Stimulated activated CD4-positive, alpha-beta T cell treated with anti-CD3 and anti-CD28 coated beads, Interleukin-4, amount 100 ng/mL, for 24 hours (primary cell): ENCODE measurements around the gene NINL.

Experiments used
- DNase-seq: peaks from one replicate; pipeline ENCODE4 v3.0.0-alpha.2; 2020

The NINL gene

DNA sequence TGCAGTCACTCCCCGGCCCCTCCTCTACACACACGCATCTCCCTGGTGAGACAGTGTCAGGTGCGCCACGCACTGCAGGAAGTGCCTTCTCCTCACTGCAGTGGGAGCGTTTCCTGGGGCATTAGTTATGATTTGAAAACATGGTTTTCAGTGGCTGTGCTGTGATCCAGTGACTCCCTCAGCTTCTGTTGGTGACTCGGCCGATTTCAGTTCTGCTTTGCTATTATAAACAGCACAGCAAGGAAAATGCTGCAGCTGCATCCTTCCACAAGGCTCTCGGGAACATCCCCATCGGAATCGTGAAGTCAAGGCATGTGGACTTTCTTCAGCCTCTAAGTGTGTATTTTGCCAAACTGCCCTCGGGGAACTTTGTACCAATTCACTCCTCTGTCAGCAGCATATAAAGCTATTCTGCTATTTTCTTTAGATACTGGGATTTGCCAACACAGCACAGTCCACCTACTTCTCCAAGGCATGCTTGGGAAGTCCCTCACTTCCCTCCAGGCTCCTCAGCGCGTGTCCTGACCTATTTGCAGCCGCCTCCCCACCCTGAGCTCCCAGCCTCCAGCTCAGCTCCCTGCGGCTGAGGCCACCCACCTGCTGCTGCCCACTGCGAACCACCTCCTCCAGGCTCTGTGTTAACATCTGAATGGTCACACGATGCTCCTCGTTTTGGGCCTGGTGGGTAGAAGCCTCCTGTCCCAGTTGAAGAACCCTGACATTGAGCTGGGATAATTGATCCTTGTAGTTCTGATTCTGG, 123.4 kb downstream of the NINL start:
- DNase-seq: no peak

DNA sequence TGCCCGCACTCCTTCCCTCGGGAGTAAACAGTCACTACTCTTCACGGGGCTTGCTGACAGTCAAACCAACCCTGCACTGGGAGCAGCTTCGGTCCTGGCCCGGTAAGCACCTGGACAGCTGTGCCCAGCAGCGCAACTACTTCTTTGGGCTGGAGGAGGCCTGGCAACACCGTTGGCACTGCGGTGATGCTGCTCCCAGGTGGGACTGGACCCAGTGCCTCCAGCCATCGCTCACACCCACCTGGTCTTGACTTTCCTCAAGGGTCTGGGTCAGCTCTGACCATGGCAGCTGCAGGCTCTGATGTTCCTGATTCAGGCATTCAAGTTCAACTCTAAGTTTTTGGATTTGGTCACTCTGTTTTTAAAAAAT, 124.1 kb downstream of the NINL start:
- no peak for DNase-seq

DNA sequence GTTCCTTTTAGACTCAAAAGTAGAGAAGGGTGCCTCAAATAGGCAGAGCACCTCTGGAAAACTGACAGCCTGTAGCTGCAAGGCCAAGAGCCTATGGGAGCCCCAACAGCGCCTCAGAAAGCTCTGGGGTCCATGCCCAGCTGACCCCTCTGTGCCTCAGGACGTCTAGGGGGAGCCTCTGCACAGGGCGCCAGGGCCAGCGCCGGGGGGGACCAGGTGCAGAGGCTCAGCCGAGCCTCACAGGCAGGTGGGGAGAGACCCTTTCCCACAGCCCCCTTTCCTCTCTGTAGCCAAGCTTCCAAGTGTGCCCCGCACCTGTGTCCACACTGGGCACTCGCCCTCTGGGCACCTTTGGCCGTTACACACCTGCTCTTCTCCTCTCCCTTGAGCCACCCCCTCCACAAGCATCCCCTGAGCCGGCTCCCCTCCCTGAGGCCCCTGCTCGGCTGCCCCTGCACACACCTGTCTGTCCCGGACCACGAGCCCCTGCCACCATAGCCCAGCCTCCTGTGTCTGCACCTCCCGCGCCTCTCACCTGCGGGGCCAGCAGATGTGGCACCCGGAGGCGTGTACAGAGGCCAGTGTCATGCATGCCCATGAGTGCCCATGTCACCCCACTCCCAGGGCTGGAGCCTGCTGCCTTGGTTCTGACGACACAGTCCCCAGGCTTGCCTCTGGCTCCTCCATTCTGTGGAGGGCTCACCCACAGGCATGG, 124.6 kb downstream of the NINL start:
- DNase-seq: no peak

DNA sequence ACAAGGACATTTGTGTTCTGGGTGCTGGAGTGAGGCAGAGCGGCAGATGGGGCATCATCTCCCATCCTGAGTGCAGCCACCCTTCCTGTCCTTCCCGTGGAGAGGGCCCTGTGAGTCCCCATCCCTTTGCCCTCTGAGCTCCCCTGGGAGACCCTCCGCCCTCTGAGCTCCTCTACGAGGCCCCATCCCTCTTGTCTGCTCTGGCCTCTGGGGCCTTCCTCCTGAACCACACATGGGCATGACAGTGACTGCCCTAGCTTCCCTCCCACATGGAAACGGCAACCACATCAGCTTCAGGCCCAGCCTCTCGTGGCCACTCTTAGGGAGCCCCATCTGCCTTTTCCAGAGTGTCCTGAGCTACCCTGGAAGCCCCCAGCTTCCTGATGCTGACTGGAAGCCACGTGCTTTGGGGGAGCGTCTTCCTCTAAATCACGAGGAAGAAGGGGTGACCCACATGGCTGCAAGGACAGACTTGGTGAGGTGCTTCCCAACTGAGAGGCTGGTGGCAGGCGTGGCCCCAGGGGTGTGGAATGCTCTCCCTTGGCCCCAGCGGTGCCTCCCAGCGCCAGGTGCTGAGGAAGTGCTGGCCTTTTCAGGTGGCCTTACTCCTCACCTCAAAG, 125.3 kb downstream of the NINL start:
- DNase-seq: no peak

DNA sequence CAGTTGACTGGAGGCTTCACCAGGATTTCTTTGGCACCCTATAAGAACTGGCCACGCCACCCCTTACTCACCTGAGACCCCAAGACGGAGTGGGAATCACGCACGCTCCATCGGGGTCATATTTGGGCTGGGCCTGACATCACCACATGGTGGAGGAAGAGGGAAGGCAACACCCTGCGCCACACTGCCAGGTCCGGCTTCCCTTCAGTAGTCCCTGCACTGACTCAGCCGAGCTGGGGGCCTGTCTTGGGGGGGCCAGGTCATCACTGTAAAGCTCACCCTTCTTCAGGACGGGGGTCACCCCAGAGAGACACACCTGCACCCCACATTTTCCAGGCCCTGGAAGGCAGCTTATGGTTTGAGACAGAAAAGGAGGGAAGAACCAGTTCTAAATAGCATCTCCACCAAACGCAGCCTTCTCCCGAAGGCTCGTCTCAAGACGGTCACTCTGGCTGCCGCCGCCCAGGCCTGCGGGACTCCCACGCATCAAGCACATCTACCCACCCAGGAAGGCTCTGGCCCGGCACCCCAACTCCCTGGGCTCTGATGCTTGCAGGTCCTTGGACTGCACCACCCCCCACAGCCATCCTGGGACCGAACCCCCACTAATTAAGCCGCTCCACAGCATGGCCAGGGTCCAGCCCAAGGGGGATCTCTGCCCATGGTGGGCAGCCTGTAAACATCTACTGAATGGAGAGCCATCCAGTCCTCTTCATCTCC, 126.1 kb downstream of the NINL start:
- no peak for DNase-seq

DNA sequence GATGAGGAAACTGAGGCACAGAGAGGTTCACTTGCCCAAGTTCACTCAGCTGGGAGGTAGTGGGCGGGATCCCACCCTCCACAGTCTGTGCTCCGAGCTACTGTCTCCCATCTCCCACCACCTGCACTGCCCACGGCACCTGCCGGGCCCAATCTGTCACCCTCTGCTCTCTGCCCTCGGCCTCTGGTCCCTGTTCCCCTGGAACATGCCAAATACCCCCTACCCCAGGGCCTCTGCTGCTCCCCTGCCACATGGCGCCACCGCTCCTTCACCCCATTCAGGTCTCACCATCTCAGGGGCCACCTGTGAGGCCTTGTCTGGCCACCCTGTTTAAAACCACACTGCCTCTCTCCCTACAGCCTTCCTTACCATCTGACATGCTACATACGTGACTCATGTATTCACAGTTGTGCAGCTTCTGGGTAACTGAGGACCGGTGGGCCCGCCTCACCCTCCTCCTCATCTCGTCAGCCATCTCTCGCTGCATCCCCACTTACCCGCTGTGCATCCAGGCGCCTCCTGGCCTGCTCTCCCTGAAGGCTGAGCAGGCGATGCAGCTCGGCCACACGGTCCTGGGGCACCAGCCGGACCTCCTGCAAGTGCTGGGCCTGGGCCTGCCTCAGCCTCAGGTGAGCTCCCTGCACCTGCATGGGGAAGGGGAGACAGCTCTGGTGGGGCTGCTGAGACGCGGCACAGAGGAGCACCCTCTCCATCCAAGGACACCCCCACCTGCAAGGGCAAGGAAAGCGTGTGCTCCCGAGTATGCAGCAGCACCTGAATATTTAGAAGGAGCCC, 127.2 kb downstream of the NINL start:
- DNase-seq: no peak

DNA sequence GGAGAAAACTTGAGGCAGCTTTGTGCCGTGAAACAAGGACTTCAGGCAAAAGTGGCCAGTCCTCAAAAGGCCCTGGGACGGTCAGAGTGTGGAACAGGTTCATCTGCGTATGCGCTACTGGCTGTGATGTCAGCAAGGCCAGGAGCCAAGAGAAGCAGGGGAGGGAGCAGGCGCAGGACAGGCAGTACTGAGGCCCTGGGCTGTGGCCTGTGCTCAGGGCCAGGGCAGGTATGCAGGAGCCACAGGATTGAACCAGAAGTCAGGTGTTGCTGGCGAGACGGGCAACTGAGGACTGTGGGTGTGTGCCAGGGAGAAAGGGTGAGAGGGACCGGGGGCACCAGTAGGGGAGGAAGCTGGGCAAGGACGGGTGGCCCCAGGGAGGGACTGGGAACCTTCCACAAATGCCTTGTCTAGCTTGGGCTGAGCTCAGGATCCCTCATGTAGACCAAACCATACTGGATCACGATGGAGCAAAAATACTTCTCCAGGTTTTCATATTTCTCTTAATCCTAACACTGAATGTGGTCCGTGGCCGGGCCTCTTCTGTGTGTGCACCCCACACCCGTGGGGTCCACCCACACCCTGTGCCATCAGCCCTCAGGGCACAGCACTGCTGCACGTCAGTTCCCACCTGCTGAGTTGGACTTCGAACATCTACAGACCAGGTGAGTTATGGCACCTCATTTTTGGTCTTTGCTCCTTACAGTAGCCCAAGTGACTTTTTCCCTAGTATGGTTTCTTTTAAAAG, 131.0 kb downstream of the NINL start:
- no peak for DNase-seq

DNA sequence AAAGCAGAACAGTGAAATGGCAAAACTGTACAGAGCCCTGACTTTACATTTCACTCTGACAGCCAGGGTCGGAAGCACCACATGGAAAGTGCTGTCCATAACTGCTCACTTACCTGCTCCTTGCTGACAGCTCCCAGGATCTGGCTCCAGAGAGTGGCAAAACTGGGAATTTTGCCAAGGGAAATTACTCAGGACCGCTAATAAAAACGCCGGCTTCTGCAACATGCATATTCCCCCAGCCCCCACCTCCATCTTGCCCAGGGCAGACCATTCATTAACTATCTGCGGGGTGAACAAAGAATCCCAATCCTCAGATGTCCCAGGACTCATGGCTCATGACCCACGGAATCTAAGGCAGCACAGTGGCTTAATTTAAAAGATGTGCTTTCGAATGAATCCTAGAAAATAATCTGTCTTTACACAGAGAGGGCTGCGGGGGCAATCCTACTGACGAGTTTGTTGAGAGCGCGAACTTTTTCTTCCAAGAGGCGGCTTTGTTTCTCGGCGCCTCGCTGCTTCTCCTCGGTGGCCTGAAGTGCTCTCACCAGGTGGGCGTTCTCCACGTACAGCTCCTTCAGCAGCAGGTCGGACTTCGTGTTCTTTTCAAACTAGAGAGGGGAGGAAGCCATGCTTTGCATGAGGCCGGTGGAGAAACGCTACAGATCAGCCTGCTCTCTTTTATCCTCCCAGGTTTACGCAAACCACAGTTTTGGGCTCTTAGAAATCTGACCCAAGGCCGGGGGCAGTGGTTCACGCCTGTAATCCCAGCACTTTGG, 132.1 kb downstream of the NINL start:
- DNase-seq: no peak

DNA sequence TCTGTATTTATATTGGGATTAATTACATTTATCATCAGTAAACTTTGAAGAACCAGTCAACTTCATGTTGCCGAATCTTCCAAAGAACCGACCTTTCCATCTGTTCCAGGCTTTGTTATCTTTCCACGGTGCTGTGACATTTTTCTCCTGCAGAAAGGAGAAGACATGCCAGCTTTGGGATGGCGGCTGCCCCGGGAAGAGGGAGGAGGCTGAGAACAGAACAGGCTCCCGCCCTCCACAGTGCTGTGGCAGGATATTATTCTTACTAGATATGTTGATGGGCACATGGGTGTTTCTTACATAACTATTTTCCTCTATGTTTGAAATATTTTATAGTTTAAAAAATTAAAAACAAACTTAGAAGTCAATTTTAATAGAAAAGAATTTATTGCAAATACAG, 133.0 kb downstream of the NINL start:
- no peak for DNase-seq

DNA sequence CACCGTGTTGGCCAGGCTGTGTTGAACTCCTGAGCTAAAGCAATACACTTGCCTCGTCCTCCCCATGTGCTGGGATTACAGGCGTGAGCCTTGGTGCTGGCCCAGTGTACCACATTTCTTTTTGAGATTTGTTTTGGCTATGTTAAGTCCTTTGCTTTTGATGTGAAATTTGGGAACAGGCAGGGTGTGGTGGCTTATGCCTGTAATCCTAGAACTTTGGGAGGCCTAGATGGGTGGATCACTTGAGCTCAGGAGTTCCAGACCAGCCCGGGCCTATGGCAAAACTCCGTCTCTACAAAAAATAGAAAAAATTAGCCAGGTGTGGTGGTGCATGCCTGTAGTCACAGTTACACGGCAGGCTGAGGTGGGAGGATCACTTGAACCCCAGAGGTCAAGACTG, 137.7 kb downstream of the NINL start:
- no peak for DNase-seq

DNA sequence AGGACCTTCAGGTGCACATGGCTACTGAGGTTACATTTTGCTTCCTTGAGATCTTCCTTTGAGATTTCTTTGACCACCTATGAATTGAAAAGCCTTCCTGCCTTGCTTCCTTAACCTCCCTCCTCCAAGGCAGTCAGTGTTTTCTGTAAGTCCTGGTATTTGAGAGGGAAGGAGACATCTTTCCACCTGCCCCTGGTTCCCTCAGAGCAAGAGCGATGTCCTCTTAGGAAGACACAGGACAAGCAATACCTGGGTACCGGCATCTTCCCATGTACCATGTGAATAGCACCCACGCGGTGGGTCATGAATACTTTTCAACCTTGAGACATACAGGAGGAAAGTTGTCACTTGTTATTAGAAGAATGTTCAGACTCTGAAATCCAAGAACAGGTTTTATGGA, 140.8 kb downstream of the NINL start:
- no peak for DNase-seq

DNA sequence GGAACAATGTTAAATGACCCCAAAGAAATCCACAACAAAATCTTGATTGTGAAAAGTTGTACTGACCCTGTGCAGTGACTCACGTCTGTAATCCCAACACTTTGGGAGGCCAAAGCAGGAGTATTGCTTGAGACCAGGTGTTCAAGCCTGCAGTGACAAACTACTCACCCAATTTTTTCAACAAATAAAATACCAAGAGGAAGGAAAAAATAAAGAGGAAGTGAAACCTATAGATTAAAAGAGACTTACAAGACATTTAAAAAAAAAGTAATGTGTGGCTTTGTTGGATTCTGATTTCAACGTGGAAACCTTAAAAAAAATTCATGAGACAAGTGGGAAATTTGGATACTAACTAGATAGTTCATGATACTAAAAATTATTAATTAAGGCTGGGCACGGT, 146.0 kb downstream of the NINL start:
- no peak for DNase-seq

DNA sequence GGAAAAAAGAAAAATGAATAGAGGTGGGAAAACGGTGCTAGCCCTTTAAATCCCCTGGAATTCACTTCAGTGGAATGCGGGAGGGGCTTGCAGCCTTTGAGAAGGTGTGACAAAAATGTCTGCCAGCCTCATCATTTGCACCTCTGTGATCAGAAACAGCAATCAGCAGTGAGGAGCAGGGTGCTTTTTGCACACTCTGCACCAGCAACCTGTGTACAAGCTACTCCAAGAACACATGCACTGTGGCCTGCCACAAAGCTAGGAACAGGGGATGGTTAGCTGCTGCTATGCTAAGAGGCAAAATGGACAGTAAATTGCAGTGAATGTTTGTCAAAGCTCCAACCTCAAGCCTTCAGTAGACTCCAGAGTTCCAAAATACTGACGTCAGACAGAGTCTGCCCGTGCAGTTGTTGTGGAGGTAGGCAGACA, 148.2 kb downstream of the NINL start:
- DNase-seq: no peak

DNA sequence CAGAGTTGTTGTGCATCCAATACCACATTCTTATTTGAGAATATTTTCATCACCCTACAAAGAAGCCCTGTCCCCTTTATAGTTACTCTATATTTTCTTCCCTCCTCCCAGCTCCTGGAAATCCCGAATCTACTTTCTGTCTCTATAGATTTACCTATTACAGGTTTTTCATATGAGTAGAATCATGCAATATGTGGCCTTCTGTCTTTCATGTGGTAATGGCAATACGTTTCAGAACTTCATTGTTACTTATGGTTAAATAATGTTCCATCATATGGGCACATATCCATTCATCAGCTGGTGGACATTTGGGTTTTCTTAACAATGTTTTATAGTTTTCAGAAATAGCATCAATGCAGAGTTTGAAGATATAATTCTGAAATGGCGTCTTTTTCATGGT, 160.8 kb downstream of the NINL start:
- DNase-seq: no peak

DNA sequence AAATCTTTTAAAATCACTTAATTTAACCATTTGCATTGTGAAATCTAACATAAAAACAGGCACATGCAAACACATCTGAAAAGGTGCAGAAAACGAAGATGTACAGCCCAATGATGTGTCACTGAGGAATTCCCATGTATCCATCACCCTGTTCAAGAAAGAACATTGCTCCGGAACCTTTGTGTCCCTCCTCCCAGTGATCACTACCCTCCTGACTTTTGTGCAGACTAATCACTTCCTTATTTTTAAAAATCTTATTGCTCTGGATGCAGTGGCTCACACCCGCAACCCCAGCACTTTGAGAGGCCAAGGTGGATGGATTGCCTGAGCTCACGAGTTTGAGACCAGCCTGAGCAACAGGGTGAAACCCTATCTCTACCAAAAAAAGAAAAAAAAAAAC, 163.3 kb downstream of the NINL start:
- no peak for DNase-seq

DNA sequence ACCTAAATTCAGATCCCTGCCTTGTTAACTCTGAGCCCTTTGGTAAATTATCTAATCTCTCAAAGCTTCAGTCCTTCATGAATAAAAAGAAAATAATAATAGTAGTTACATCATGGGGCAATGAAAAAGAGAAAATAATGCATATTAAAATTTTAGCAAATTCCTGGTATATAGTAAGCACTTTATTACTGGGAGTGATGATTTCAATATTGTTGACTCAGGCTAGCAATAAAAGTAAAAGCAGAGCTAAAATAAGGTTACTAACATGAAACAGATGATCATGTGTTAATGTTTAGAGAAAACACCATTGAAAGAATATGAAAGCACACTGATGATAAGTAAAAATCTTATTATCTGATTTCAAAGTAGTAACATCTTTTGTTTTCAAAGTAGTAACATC, 164.2 kb downstream of the NINL start:
- no peak for DNase-seq

DNA sequence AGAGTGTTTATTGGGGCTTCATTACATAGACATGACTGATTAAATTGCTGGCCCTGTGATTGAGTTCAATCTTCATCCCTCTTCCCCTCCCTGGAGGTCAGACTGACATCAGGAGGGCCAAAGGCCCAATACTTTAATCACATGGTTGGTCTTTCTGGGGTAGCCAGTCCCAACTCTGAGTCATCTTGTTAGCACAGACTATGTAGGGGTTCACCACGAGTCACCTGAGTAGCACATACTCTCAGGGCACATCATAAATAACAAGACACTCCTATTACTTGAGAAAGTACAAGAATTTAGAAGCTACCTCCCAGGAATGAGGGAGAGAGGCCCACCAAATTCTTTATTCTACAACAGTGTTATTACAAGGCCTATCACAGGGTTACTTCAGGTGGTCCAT, 166.6 kb downstream of the NINL start:
- no peak for DNase-seq

DNA sequence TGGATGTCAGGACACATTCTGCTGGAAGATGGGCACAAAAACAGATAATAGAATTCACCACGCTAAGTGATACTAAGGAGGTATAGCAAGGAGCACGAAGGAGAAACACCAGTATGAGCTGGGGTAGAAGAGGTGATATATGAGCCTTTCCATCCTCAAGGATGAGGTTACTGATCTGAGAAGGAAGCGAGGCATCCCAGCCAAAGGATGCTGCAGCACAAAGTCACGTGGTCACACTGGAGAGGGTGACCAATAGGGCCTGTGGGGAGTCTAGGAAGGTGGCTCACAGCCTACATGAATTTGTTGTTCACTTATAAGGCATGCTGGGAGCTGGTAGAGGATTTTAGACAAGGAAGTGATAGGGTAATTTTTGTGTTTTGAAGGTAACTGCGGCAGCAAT, 176.4 kb downstream of the NINL start:
- no peak for DNase-seq

DNA sequence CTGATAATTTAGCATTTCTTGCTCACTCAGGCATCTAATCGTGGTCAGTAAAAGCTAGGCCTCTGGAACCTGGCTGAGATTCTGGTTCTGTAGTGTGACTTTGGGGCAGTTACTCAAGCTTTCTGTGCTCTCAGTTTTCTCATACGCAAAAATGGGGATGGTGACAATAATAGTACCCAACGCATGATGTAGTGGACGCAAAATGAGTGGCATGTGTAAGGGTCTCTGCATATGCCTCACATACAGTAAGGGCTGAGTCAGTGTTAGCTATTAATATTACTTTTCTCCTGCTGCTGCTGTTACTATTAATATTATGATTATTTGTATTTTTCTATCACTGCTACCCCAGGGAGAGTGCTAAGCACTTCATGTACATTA, 177.2 kb downstream of the NINL start:
- DNase-seq: no peak

DNA sequence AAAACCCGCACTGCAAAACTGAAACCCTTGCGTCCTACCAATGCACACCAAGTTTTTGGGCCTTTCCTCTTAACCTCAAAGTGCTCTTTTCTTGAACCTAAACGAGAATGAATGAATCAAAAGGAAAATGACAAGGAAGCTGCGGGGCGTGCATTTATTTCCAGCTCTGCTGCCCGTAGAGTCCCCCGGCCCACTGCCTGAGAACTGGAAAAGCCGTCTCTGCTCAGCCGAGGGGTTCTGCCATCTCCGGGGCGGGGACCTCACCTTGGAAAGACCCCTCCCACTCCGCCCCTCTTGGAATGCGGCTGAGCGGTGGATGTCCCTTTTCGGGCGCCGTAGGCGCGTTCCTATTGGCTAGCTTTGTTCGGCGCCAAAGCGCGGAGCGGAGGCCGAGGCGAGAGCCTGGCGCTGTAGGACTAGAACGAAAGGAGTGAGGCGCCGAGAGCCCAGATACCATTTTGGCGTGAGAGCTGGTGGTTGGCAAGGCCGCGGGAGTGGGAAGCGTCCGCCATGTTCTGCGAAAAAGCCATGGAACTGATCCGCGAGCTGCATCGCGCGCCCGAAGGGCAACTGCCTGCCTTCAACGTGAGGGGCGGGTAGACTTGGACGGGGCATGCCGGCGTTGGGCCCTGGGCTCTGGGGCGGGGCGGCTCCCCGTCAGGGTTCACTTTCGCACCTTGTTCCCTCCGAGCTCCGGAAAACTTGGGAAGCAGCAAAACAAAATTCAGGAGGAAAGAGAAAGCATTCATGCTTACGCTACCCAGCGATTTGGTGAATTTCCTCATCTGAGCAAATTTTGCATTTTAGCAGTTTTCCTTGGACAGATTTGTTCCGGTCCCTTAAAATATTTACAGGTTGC, 177.8 kb downstream of the NINL start, which contains the start of gene GINS1:
Gene GINS1 (plus strand): TSS at position 363 of the 859 bp plus-strand sequence. CDS start 148 bp downstream, at position 511.
- peak; percentile 85 for DNase-seq
